Measurements from ENCODE around the gene TMC6.
A peak's percentile ranks its signal among the peaks of the same experiment; 100 is the strongest.
"Not testable (repeated sequence)": the region's sequence is repeated elsewhere in the genome, so short reads cannot be mapped to it uniquely, and the experiment has no call there.

TMC6 gene

DNA sequence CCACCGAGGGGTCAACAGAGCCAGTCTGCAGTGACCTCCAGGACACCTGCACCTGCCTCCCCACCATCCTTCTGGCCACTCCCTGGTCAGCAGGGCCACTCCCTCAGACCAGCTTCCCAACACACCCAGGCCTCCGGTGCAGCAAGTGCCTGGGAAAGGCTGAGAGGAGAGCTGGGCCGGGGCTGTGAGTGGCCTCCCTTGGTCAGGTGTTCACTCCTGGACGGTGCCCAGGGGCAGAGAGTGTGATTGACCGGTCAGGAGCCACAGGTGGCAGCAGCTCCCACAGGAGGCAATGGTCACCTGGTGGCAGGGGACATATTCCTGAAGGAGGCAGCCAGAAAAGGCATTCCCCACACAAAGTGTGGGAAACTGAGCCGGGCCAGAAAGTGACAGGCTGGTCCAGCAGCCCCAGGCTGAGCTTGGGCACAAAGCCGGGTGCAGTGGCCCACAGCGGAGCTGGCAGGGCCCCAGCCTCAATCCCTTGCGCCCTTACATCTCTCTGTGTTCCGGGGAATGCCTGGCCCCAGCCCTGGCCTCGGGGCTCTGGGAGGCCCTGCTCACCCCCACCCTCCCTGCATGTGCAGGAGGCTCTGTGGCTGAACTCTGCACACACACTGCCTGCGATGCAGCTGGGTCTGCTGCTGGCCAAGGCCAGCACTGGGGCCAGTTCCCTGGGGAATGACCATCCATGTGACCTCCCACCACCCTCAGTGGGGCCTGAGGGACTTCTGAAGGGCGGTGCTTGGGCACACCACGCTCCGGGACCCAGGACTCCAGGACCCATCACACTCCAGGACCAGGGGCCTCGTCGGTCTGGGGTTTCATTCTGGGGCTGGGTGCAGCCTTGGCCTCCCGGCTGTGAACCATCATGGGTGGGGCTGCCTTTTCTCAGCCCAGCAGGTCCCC, 16.4 kb upstream of the TMC6 start:
- H3K4me3 Mint-ChIP-seq, result no peak overlapping the region
- peaks cover 18% of the 10 kb centered on the region for H3K36me3 Mint-ChIP-seq (ENCODE audit: low read depth)
- DNase-seq (ENCODE audit: low spot score), result no peak
- no peaks in the 10 kb centered on the region for H3K27me3 Mint-ChIP-seq (ENCODE audit: low read depth)
- no peak overlapping the region for H3K27ac Mint-ChIP-seq
- no peaks in the 10 kb centered on the region for H3K9me3 Mint-ChIP-seq
- H3K4me1 Mint-ChIP-seq (ENCODE audit: low read depth), result peaks cover 14% of the 10 kb centered on the region

DNA sequence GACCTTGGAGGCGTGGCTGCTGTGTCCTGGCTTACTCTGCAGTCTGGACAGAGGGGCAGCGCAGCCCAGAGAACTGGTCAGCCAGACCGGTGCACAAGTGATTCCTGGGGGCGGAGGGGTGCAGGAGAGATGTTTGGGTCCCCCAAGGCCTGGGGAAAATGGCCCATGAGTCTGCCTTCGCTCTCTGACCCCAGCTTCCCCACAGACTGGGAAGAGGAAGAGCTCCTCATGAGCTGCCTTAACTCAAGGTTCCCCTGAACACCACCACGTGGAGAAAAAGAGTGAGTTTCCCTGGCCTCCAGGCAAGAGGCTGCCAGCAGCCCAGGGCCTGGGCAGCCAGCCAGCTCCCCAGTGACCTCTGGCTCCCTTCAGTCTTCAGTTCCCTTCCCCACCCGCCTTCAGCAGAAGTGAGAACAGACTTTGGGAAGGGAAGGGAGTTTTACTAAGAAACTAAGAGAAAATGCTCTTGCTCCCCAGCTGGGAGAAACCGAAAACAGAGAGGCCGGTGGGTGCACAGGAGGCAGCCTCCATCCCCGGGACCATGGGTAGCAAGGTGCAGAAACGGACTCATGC, 15.7 kb upstream of the TMC6 start:
- Mint-ChIP-seq H3K4me1 (ENCODE audit: low read depth) (peaks cover 19% of the 10 kb centered on the region), H3K36me3 (ENCODE audit: low read depth) (peaks cover 21% of the 10 kb centered on the region), H3K9me3 (no peaks in the 10 kb centered on the region), H3K27ac (peak overlapping the region; percentile 21), H3K27me3 (ENCODE audit: low read depth) (no peaks in the 10 kb centered on the region), H3K4me3 (no peak overlapping the region)
- no peak for DNase-seq (ENCODE audit: low spot score)

DNA sequence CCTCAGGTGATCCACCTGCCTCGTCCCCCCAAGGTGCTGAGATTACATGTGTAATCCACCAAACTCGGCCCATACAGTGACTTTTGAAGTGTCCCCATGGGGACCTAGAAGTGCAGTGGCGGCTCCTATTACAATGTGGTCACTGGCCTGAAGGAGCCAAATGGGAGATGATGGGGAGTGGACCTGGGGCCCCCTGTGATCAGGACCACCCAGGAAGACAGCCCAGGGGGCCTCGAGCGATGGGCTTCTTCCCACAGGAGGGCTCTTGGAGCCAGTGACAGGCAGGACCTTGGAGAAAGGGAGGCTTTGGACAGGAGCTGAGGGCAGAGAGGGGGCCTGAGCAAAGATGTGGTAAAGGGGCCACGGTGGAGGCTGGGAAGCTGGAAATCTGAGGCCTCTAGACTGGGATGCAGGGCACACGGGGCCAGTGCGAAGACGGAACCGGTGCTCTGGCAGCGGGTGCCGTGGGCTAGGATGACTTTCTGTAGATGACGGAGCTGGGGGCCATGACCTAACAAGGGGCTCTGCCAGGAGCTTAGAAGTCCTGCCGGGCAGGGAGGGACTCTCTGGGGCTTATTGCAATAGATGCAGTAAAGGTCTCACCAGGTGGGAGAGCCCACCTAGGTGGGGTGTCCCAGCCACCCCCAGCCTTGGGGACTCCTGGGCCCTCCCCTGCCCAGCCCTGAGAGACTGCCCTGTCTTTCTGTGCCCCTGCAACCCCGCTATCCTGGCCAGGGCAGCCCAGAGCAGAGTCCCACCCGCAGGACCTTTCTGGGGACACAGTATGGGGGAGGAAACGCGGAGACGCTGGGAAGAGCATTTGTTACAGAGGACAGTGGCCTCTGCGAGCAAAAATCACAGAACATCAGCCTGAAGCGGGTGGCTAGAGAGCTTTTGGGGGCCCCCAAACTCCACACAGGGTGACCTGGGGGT, 14.9 kb upstream of the TMC6 start:
- Mint-ChIP-seq H3K27ac (peak overlapping the region; percentile 62), H3K4me1 (ENCODE audit: low read depth) (peaks cover 22% of the 10 kb centered on the region), H3K36me3 (ENCODE audit: low read depth) (peaks cover 29% of the 10 kb centered on the region), H3K4me3 (no peak overlapping the region), H3K27me3 (ENCODE audit: low read depth) (no peaks in the 10 kb centered on the region), H3K9me3 (no peaks in the 10 kb centered on the region)
- DNase-seq (ENCODE audit: low spot score), result no peak

- H3K9me3 Mint-ChIP-seq, result no peaks in the 10 kb centered on the region
- no peak overlapping the region for H3K4me3 Mint-ChIP-seq
- no peaks in the 10 kb centered on the region for H3K27me3 Mint-ChIP-seq (ENCODE audit: low read depth)
- no peak for DNase-seq (ENCODE audit: low spot score)
- peaks cover 26% of the 10 kb centered on the region for H3K4me1 Mint-ChIP-seq (ENCODE audit: low read depth)
- no peak overlapping the region for H3K27ac Mint-ChIP-seq
- H3K36me3 Mint-ChIP-seq (ENCODE audit: low read depth), result peaks cover 36% of the 10 kb centered on the region
Observed at GRCh38 chr17:78142119-78142861, 13.7 kb upstream of the TMC6 start.

DNA sequence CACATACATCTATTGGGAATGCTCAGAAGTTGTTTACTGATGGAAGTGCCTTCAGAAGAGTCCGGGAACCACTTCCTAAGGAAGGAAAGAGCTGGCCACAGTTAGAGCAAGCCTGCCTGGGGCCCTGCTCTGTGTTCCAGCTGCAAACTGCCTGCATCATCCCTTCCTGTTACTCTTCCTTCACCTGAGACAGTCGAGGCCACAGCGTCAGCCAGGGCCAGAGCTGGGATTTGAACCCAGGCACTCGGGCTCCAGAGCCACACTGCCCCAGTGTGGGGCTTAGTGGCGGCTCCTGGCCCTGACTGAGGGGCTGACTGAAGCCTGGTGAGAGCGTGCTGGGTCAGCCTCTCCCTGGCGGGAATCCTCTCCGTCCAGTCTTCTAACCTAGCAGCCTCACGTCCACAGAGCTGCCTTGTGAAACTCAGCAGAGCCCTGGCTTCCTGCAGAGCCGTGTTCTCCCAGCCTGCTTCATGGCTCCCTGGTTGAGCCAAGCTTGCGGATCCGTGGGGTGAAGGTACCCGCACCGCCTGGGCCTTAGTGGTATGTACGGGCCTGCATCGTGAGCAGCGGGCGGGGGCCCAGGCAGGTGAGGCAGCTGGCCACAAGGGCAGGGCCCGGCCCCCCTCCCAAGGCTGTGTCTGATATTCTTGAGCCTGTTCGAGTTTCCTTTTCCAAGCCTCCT, 13.0 kb upstream of the TMC6 start:
- Mint-ChIP-seq H3K4me1 (ENCODE audit: low read depth) (peaks cover 32% of the 10 kb centered on the region), H3K27ac (no peak overlapping the region), H3K4me3 (no peak overlapping the region), H3K27me3 (ENCODE audit: low read depth) (no peaks in the 10 kb centered on the region), H3K36me3 (ENCODE audit: low read depth) (peaks cover 43% of the 10 kb centered on the region), H3K9me3 (no peaks in the 10 kb centered on the region)
- no peak for DNase-seq (ENCODE audit: low spot score)

DNA sequence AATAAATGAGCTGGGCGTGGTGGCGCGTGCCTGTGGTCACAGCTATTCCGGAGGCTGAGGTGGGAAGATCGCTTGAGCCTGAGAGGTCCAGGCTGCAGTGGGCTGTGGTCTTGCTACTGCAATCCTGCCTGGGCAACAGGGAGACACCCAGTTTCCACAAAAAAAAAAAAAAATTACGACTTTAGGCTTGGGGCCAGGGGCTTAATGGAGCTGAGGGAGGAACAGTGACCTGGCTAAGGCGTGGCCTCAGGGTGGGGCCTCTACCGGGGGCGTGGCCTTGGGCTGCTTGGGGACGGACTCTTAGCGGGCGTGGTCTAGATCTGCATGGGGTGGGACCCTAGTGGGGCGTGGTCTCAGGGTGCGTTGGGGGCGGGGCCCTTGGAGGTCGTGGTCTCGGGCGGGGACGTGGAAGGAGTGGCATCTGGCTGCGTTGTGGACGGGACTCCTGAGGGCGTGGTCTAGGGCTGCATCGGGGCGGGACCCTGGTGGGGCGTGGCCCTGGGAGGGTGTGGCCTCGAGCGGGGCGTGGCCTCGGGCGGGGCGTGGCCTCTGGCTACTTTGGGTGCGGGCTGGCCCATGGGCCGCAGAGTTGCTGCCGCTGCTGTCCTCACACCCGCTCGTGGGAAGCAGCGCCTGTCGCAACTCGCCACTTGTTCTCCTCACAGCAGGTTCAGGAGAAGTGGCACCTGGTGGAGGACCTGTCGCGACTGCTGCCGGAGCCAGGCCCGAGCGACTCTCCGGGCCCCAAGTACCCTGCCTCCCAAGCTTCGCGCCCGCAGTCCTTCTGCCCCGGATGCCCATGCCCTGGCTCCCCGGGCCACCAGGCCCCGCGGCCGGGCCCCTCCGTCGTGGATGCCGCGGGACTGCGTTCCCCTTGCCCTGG, 11.9 kb upstream of the TMC6 start:
- Mint-ChIP-seq H3K4me3 (peak overlapping the region; percentile 66), H3K4me1 (ENCODE audit: low read depth) (peaks cover 43% of the 10 kb centered on the region), H3K36me3 (ENCODE audit: low read depth) (peaks cover 54% of the 10 kb centered on the region), H3K27ac (peak overlapping the region; percentile 93), H3K27me3 (ENCODE audit: low read depth) (no peaks in the 10 kb centered on the region), H3K9me3 (no peaks in the 10 kb centered on the region)
- peak; percentile 96 for DNase-seq (ENCODE audit: low spot score)

DNA sequence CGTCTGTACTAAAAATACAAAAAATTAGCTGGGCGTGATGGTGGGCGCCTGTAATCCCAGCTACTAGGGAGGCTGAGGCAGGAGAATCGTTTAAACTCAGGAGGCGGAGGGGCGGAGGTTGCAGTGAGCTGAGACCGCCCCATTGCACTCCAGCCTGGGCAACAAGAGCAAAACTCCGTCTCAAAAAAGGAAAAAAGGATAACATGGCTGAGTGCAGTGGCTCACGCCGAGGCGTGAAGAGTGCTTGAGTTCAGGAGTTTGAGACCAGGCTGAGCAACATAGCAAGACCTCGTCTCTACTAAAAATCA, 11.3 kb upstream of the TMC6 start:
- peaks cover 60% of the 10 kb centered on the region for H3K36me3 Mint-ChIP-seq (ENCODE audit: low read depth)
- peak overlapping the region; percentile 66 for H3K4me3 Mint-ChIP-seq
- H3K9me3 Mint-ChIP-seq; H3K27me3 Mint-ChIP-seq (ENCODE audit: low read depth); DNase-seq (ENCODE audit: low spot score): not testable (repeated sequence)
- peaks cover 44% of the 10 kb centered on the region for H3K4me1 Mint-ChIP-seq (ENCODE audit: low read depth)
- H3K27ac Mint-ChIP-seq, result peak overlapping the region; percentile 93

DNA sequence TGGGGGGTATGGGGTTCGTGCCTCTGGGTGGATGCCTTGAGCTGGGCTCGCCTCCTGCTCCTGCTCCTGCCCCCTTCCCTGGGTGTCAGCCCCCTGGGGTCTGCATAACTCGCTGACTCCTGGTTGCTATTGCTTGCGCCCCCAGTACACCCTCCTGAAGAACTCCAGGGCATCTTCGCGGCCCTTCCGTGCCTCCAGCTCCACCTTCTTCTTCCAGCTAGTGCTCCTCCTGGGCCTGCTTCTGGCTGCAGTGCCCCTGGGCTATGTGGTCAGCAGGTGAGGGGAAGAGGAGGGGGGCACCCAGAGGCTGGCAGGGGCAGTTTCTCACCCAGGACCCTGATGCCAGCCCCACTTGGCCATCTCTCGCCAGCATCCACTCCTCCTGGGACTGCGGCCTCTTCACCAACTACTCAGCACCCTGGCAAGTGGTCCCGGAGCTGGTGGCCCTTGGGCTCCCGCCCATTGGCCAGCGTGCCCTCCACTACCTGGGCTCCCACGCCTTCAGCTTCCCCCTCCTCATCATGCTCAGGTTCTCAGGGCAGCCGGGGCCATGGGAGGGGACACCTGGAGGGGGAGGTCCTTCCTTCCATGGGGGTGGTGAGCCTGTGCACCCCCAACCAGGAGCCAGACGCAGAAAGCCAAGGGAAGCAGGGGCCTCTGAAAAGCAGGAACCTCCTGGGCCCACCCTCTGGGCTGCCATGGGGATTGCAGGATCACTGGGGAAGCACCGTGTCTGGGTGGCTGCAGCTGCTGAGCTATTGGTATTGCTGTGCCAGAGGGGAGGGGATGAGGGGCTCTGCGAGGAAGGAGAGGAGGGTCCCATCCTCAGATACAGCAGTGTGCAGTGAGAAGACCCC, 9.9 kb upstream of the TMC6 start:
- Mint-ChIP-seq H3K9me3 (no peaks in the 10 kb centered on the region), H3K27me3 (ENCODE audit: low read depth) (no peaks in the 10 kb centered on the region), H3K4me3 (peak overlapping the region; percentile 15), H3K36me3 (ENCODE audit: low read depth) (peaks cover 73% of the 10 kb centered on the region), H3K27ac (peak overlapping the region; percentile 76), H3K4me1 (ENCODE audit: low read depth) (peaks cover 54% of the 10 kb centered on the region)
- DNase-seq (ENCODE audit: low spot score), result no peak

DNA sequence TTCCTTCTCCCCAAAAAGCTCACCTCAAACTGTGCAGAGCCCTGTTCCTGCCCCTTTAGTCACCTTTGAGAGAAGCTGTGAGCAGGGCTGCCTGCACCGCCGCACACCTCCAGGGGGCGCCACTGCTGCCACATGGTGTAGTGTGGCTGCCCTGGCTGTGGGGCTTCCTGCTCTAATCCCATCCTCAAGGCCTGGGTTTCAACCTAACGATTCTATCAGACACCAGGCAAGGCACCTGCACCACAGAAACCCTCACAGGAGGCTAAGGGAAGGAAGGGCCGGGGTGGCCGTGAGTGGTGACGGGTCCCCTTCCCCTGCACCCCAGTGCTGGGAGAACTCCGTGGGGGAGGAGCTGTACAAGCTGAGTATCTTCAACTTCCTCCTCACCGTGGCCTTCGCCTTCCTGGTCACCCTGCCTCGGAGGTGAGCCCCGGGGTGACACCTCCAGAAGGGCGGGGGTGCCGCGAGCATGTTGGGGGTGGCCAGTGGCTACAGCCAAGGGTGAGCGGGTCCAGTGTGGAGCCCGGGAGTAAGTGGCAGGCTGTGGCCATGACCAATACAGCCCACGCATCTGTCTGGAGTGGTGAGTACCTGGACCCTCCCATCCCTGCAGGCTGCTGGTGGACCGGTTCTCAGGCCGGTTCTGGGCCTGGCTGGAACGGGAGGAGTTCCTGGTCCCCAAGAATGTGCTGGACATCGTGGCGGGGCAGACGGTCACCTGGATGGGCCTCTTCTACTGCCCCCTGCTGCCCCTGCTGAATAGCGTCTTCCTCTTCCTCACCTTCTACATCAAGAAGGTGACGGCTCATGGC, 9.0 kb upstream of the TMC6 start:
- DNase-seq (ENCODE audit: low spot score), result no peak
- Mint-ChIP-seq H3K4me1 (ENCODE audit: low read depth) (peaks cover 60% of the 10 kb centered on the region), H3K27ac (peak overlapping the region; percentile 83), H3K27me3 (ENCODE audit: low read depth) (no peaks in the 10 kb centered on the region), H3K9me3 (no peaks in the 10 kb centered on the region), H3K36me3 (ENCODE audit: low read depth) (peaks cover 77% of the 10 kb centered on the region), H3K4me3 (peak overlapping the region; percentile 67)

- Mint-ChIP-seq H3K27ac (peak overlapping the region; percentile 34), H3K9me3 (no peaks in the 10 kb centered on the region), H3K27me3 (ENCODE audit: low read depth) (no peaks in the 10 kb centered on the region), H3K36me3 (ENCODE audit: low read depth) (peaks cover 74% of the 10 kb centered on the region), H3K4me3 (peak overlapping the region; percentile 64), H3K4me1 (ENCODE audit: low read depth) (peaks cover 57% of the 10 kb centered on the region)
- no peak for DNase-seq (ENCODE audit: low spot score)
Observed at GRCh38 chr17:78135858-78136500, 7.4 kb upstream of the TMC6 start.

GRCh38 chr17:78134899-78135385, 6.4 kb upstream of the TMC6 start:
- Mint-ChIP-seq H3K27ac (no peak overlapping the region), H3K27me3 (ENCODE audit: low read depth) (no peaks in the 10 kb centered on the region), H3K9me3 (no peaks in the 10 kb centered on the region), H3K4me3 (peak overlapping the region; percentile 45), H3K4me1 (ENCODE audit: low read depth) (peaks cover 60% of the 10 kb centered on the region), H3K36me3 (ENCODE audit: low read depth) (peaks cover 75% of the 10 kb centered on the region)
- DNase-seq (ENCODE audit: low spot score), result no peak
